Natural killer cell (primary cell): ENCODE measurements around the gene MED8. TPM values are rescaled to one million over a fixed set of nuclear protein-coding genes. Genes with fewer than 3 reads are reported as not detected.

Source experiments
- ATAC-seq, 3 donors: fragments of 150-1000 bp in 2 of 3; fragments of 200-7000 bp in 1 of 3; cut with Tn5 transposase; 1 replicate in 1 of 3; 2 replicates in 2 of 3; pipeline ENCODE4 v1.10.0; 2021; ENCODE audit warnings: mild to moderate bottlenecking in 2 of 3, moderate library complexity in 2 of 3
- DNase-seq, 2 donors: peaks; one replicate each; pipeline versions ENCODE4 v3.0.0 to v3.0.0-alpha.2; 2013 to 2021; ENCODE audit warnings: mixed read lengths in 1 of 2
- H3K27ac ChIP-seq: one replicate; pipeline ENCODE4 v1.5.1; 2013; ENCODE audit warnings: mild to moderate bottlenecking, low read length
- H3K27me3 ChIP-seq: one replicate; pipeline ENCODE4 v1.6.1; 2013; ENCODE audit warnings: low read length; ENCODE audit not compliant: control insufficient read depth, insufficient read depth
- H3K36me3 ChIP-seq: one replicate; pipeline ENCODE4 v1.6.1; 2013; ENCODE audit warnings: low read length; ENCODE audit not compliant: control insufficient read depth, insufficient read depth
- H3K4me1 ChIP-seq: one replicate; pipeline ENCODE4 v1.6.1; 2013; ENCODE audit warnings: low read length; ENCODE audit not compliant: control insufficient read depth, insufficient read depth
- H3K4me3 ChIP-seq: one replicate; pipeline ENCODE4 v1.5.1; 2013; ENCODE audit warnings: low read length
- H3K9me3 ChIP-seq: one replicate; pipeline ENCODE4 v1.6.1; 2013; ENCODE audit warnings: low read length; ENCODE audit not compliant: control insufficient read depth, insufficient read depth
- H3K27ac Mint-ChIP-seq, 2 donors: one replicate each; pipeline ENCODE4 v1.8.0; 2022; ENCODE audit warnings: mild to moderate bottlenecking in 2 of 2, mixed read lengths in 2 of 2, moderate library complexity in 1 of 2
- H3K27me3 Mint-ChIP-seq, 2 donors: one replicate each; pipeline ENCODE4 v1.8.0; 2022; ENCODE audit warnings: low read depth in 2 of 2, mixed read lengths in 2 of 2
- H3K36me3 Mint-ChIP-seq: one replicate; pipeline ENCODE4 v1.8.0; 2022; ENCODE audit warnings: mixed read lengths
- H3K4me1 Mint-ChIP-seq, 2 donors: one replicate each; pipeline ENCODE4 v1.8.0; 2022; ENCODE audit warnings: mixed read lengths in 2 of 2
- H3K4me3 Mint-ChIP-seq: one replicate; pipeline ENCODE4 v1.8.0; 2022; ENCODE audit warnings: mild to moderate bottlenecking, moderate library complexity, mixed read lengths
- H3K9me3 Mint-ChIP-seq, 2 donors: one replicate each; pipeline ENCODE4 v1.8.0; 2022; ENCODE audit warnings: mixed read lengths in 2 of 2
- WGBS: methylation state at CpG from one replicate; pipeline ENCODE4 v1.1.7; 2013; ENCODE audit warnings: missing lambda C conversion rate; ENCODE audit not compliant: insufficient coverage; 5-methylcytosine and 5-hydroxymethylcytosine counted together
- intact Hi-C: fragments of 100-400 bp; cut with micrococcal nuclease; formaldehyde crosslinking; loops from one replicate; pipeline ENCODE4 v1.14.2; 2022
- total RNA-seq, 4 donors: library from RNA; stranded (reverse); fragments of 120-200 nt in 1 of 4; gene quantifications; one replicate each; pipeline versions ENCODE4 v1.2.3 to v1.2.4, GENCODE V29; 2013 to 2022
- TF ChIP-seq, protein P1 (sequence below): fragments of 200-600 bp; IDR thresholded peaks from one replicate; pipeline ENCODE4 v1.8.0; 2022; ENCODE audit warnings: antibody characterized with exemption

The MED8 gene
- total RNA-seq, 3 donors from 2014 or later (not counting 1 experiment from before 2014, with no cell fraction given) = 17.8 to 26.8 (median 22.0) TPM

DNA sequence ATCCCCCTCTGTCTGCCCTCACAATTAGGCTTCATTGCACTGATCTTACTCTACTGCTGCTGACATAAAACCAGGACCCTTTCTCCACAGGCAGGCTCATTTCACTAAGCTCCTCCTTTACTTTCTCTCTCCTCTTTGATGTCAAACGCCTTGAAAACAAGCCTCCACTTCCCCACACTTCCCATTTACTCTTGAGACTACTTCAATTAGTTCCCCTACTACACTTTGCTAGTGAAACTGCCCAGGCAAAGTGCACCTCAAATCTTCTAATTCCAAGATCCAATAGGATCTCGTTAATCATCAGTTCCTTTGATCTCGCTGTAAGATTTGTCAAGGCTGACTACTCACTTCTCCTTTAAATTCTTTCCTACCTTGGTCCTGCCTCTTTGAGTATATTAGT is 36.7 kb downstream of the MED8 start:
- Mint-ChIP-seq H3K27me3 (no peaks in the 10 kb centered on the region), H3K9me3 (no peaks in the 10 kb centered on the region), H3K4me3 (no peak overlapping the region), H3K36me3 (no peaks in the 10 kb centered on the region), H3K4me1 (peaks cover 8 to 16% of the 10 kb centered on the region in 2 donors), H3K27ac (peak overlapping the region in 1 of 2 donors; percentile 65)
- Histone ChIP-seq H3K4me3 (no peak overlapping the region), H3K4me1 (peaks cover 7% of the 10 kb centered on the region), H3K27me3 (no peaks in the 10 kb centered on the region), H3K36me3 (no peaks in the 10 kb centered on the region), H3K27ac (no peak overlapping the region), H3K9me3 (no peaks in the 10 kb centered on the region)
- intact Hi-C loops = no loop called here
- WGBS = 59% methylated on average over 2 of the region's 3 CpGs
- TF ChIP-seq, protein P1, sequence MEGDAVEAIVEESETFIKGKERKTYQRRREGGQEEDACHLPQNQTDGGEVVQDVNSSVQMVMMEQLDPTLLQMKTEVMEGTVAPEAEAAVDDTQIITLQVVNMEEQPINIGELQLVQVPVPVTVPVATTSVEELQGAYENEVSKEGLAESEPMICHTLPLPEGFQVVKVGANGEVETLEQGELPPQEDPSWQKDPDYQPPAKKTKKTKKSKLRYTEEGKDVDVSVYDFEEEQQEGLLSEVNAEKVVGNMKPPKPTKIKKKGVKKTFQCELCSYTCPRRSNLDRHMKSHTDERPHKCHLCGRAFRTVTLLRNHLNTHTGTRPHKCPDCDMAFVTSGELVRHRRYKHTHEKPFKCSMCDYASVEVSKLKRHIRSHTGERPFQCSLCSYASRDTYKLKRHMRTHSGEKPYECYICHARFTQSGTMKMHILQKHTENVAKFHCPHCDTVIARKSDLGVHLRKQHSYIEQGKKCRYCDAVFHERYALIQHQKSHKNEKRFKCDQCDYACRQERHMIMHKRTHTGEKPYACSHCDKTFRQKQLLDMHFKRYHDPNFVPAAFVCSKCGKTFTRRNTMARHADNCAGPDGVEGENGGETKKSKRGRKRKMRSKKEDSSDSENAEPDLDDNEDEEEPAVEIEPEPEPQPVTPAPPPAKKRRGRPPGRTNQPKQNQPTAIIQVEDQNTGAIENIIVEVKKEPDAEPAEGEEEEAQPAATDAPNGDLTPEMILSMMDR = no peak
- DNase-seq (no peak), ATAC-seq (no peak)

DNA sequence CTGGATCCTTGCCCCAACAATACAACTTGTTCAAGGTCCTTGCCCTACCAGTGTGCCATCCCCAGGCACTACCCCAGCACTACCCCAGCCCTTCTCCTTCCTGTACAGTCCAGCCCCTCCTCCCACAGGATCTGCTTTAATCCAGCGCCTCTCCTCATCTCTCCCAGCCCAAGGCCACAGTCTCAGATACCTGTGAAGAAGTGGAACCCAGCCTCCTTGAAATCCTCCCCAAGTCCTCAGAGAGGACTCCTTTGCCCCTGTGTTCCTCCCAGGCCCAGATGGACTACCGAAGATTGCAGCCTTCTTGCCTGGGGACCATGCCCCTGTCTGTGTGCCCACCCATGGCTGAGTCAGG is 37.3 kb downstream of the MED8 start:
- Histone ChIP-seq H3K27ac (no peak overlapping the region), H3K4me3 (no peak overlapping the region), H3K4me1 (peaks cover 4% of the 10 kb centered on the region), H3K27me3 (no peaks in the 10 kb centered on the region), H3K9me3 (no peaks in the 10 kb centered on the region), H3K36me3 (no peaks in the 10 kb centered on the region)
- Mint-ChIP-seq H3K4me3 (no peak overlapping the region), H3K36me3 (no peaks in the 10 kb centered on the region), H3K4me1 (peaks cover 8 to 12% of the 10 kb centered on the region in 2 donors), H3K27ac (peak overlapping the region in 1 of 2 donors; percentile 65), H3K9me3 (no peaks in the 10 kb centered on the region), H3K27me3 (no peaks in the 10 kb centered on the region)
- ATAC-seq (no peak), DNase-seq (no peak)
- TF ChIP-seq, protein P1 = no peak
- 97% methylated on average over 2 of the region's 2 CpGs for WGBS
- intact Hi-C loops = no loop called here

DNA sequence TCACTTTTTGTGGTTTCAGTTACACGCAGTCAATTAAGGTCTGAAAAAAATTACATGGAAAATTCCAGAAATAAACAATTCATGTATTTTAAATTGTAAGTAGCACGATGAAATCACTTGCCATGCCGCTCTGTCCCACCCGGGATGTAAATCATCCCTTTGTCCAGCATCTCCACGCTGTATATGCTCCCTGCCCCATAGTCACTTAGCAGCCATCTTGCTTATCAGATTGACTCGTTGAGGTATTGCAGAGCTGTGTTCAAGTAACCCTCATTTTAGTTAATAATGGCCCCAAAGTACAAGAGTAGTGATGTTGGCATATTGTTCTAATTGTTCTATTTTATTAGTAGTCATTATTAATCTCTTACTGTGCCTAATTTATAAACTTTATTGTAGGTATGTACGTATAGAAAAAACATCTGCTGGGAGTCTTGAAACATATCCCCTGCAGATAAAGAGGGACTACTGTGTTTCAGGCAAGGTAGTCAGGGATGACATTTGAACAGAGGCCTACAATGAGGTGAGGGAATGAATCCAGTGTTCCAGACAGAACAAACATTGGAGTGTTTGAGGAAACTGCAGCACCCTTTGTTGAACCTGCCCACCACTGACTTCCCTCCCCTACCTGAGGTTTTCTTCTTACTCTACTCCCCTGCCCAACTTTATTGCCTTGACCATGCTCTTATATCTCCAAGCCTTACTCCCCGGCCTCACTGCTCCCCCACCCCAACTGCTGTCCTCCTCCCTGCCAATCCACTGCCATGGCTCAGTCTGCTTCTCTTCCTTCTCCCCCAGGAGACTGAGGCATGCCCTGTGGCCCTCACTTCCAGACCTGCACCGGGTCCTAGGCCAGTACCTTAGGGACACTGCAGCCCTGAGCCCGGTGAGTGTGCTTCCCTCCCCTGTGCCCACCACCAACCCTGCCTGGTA is 37.9 kb downstream of the MED8 start:
- no peak for ATAC-seq
- H3K27ac Mint-ChIP-seq = peak overlapping the region in 1 of 2 donors; percentile 65

More for the DNA sequence above, 37.9 kb downstream of the MED8 start:
- Mint-ChIP-seq H3K36me3 (no peaks in the 10 kb centered on the region), H3K4me1 (peaks cover 8 to 12% of the 10 kb centered on the region in 2 donors), H3K27me3 (no peaks in the 10 kb centered on the region), H3K9me3 (no peaks in the 10 kb centered on the region), H3K4me3 (no peak overlapping the region)
- 91% methylated on average over 9 of the region's 10 CpGs for WGBS
- H3K27me3 ChIP-seq = no peaks in the 10 kb centered on the region
- no peaks in the 10 kb centered on the region for H3K9me3 ChIP-seq
- intact Hi-C loops = no loop called here
- no peak overlapping the region for H3K4me3 ChIP-seq
- no peak for DNase-seq
- H3K36me3 ChIP-seq = no peaks in the 10 kb centered on the region
- H3K27ac ChIP-seq = no peak overlapping the region
- peaks cover 4% of the 10 kb centered on the region for H3K4me1 ChIP-seq
- TF ChIP-seq, protein P1 = no peak
